GM21360 (cell line): ENCODE measurements around the gene LPP.

Experiments used
- ATAC-seq: cut with Tn5 transposase; IDR thresholded peaks from one replicate; pipeline ENCODE4 v1.9.1; 2021; ENCODE audit warnings: mild to moderate bottlenecking, moderate library complexity; ENCODE audit not compliant: unreplicated experiment

The LPP gene

GRCh38 chr3:188194332-188194731 lies 40.4 kb downstream of the LPP start:
- ATAC-seq: no peak

- no peak for ATAC-seq
These were observed 42.5 kb downstream of the LPP start for GRCh38 chr3:188196232-188196990.

GRCh38 chr3:188197388-188197847 lies 43.5 kb downstream of the LPP start:
- no peak for ATAC-seq

- no peak for ATAC-seq
These were observed 44.0 kb downstream of the LPP start for GRCh38 chr3:188198001-188198400.

GRCh38 chr3:188198760-188199327 lies 44.9 kb downstream of the LPP start:
- no peak for ATAC-seq

GRCh38 chr3:188199386-188199785 lies 45.4 kb downstream of the LPP start:
- ATAC-seq: no peak

GRCh38 chr3:188200481-188200880 lies 46.5 kb downstream of the LPP start:
- no peak for ATAC-seq

- ATAC-seq: no peak
These were observed 48.6 kb downstream of the LPP start for GRCh38 chr3:188202358-188203138.

GRCh38 chr3:188204526-188204925 lies 50.6 kb downstream of the LPP start:
- ATAC-seq: no peak

GRCh38 chr3:188205992-188206416 lies 52.0 kb downstream of the LPP start:
- ATAC-seq: no peak

GRCh38 chr3:188206787-188207186 lies 52.8 kb downstream of the LPP start:
- no peak for ATAC-seq

GRCh38 chr3:188207941-188208515 lies 54.1 kb downstream of the LPP start:
- ATAC-seq: no peak

- no peak for ATAC-seq
These were observed 54.6 kb downstream of the LPP start for GRCh38 chr3:188208516-188208981.

- no peak for ATAC-seq
These were observed 55.1 kb downstream of the LPP start for GRCh38 chr3:188209034-188209433.

GRCh38 chr3:188209740-188210139 lies 55.8 kb downstream of the LPP start:
- ATAC-seq: no peak

GRCh38 chr3:188211476-188211875 lies 57.5 kb downstream of the LPP start:
- no peak for ATAC-seq

GRCh38 chr3:188212308-188212969 lies 58.5 kb downstream of the LPP start:
- ATAC-seq: no peak

- no peak for ATAC-seq
These were observed 60.5 kb downstream of the LPP start for GRCh38 chr3:188214442-188214841.

- ATAC-seq: no peak
These were observed 61.2 kb downstream of the LPP start for GRCh38 chr3:188215129-188215528.

- ATAC-seq: no peak
These were observed 63.1 kb downstream of the LPP start for GRCh38 chr3:188217011-188217463.

GRCh38 chr3:188217726-188218125 lies 63.8 kb downstream of the LPP start:
- no peak for ATAC-seq
